ENCODE measurements around the gene ZNF213. TPM values are rescaled to one million over a fixed set of nuclear protein-coding genes. Genes with fewer than 3 reads are reported as not detected.

ZNF213 gene
- total RNA-seq, 2 experiments from 2014 or later = 6.1 to 7.5 TPM

DNA sequence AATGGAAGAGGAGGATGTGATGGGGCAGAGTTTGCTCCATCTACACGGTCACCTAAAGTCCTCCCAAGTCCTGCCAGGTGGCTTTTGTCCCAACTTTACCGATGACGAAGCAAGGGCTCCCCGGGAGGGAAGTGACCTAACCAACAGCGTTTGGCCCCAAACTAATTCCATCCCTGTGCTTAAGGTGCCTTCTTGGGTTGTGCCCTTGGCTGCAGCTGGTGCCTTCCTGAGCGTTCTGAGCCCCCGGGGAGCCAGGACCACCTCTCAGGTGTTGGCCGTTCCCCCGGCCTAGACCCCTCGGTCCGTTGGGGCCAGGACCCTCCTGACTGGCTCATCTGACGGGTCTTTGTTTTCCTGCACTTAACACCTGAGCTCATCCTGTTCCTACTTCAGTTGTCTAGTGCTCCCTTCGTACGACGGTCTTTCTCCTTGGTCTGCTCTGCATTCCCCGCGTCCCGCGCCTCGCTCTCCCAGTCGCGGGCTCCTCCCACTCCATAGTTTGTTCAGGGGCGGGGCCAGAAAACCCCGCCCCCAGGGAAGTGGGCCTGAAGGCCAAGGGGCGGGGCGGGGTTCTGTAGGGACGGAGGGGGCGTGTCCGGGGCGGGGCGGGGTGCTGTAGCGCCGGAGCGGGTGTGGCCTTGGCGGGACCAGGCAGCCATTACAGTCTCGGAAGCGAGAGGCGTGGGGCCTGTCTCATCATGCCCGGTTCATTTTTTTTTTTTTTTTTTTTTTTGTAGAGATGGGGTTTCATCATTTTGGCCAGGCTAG lies 34.9 kb upstream of the ZNF213 start:
- intact Hi-C loops (cut with micrococcal nuclease) = no loop called here
- ChIA-PET POLR2A (interaction anchor here (1.0 to 3.7 kb wide), 9 partner anchors 14 to 72 kb away, joined by 3 to 21 read pairs (median 4); partner anchors contain the start of gene ZNF213), CTCF (interaction anchor here (0.9 to 23.9 kb wide), 8 partner anchors 9 to 68 kb away, joined by 3 to 376 read pairs (median 12); partner anchors contain the start of gene ZNF213)
- Mint-ChIP-seq H3K9me3 (no peaks in the 10 kb centered on the region), H3K27me3 (no peaks in the 10 kb centered on the region), H3K4me3 (peak overlapping the region; percentile 62), H3K4me1 (ENCODE audit: low read depth) (peaks cover 31% of the 10 kb centered on the region), H3K36me3 (ENCODE audit: low read depth) (no peaks in the 10 kb centered on the region), H3K27ac (peak overlapping the region; percentile 83)
- ATAC-seq = peak; percentile 92
- TF ChIP-seq, protein P1, sequence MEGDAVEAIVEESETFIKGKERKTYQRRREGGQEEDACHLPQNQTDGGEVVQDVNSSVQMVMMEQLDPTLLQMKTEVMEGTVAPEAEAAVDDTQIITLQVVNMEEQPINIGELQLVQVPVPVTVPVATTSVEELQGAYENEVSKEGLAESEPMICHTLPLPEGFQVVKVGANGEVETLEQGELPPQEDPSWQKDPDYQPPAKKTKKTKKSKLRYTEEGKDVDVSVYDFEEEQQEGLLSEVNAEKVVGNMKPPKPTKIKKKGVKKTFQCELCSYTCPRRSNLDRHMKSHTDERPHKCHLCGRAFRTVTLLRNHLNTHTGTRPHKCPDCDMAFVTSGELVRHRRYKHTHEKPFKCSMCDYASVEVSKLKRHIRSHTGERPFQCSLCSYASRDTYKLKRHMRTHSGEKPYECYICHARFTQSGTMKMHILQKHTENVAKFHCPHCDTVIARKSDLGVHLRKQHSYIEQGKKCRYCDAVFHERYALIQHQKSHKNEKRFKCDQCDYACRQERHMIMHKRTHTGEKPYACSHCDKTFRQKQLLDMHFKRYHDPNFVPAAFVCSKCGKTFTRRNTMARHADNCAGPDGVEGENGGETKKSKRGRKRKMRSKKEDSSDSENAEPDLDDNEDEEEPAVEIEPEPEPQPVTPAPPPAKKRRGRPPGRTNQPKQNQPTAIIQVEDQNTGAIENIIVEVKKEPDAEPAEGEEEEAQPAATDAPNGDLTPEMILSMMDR (IDR thresholded peaks at IDR 0.05) = no peak
- DNase-seq = peak; percentile 98

DNA sequence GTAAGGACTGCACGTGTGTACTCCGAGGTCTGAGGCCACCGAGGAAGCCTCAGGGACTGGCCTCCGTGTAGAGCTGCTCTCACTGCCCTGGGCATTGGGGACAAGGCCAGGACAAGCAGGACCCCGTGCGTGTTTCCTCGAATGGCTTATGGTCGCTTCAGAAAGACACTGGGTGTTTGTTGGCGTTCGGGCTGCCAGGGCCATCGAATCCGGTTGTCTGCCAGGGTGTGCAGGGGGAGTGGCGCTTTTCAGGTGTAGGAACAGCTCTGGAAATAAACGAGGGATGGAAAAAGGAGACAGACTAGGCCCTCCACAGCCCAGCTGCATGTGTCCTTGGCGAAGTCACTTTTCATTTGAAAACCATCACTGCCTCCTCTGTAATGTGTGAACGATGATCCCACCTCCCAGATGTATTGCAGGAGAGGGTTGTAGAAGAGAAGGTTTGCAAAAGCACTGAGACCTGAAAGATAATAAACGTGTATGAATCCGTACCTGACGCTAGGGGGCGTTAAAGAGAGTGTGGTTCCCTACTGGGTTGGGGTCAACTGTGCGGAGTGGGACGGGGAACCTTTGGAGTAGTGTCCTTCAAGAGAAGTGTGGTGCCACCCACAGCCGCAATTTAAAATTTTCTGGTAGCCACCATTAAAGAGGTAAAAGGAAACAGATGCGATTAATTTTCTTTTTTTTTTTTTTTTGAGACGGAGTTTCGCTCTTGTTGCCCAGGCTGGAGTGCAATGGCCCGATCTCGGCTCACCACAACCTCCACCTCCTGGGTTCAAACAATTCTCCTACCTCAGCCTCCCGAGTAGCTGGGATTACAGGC lies 33.6 kb upstream of the ZNF213 start:
- H3K36me3 Mint-ChIP-seq (ENCODE audit: low read depth) = no peaks in the 10 kb centered on the region
- H3K27me3 Mint-ChIP-seq = no peaks in the 10 kb centered on the region
- intact Hi-C loops (cut with micrococcal nuclease) = no loop called here
- TF ChIP-seq, protein P1 (IDR thresholded peaks at IDR 0.05) = peak; percentile 91
- DNase-seq = peak; percentile 61
- H3K4me3 Mint-ChIP-seq = peak overlapping the region; percentile 68
- ChIA-PET POLR2A (interaction anchor here (0.8 to 2.0 kb wide), 10 partner anchors 8 to 57 kb away, joined by 3 to 7 read pairs (median 3); no protein-coding TSS in a partner anchor), CTCF (interaction anchor here (0.7 to 23.9 kb wide), 15 partner anchors 7 to 73 kb away, joined by 3 to 376 read pairs (median 3); partner anchors contain the start of gene ZNF213)
- no peaks in the 10 kb centered on the region for H3K9me3 Mint-ChIP-seq
- H3K4me1 Mint-ChIP-seq (ENCODE audit: low read depth) = peaks cover 27% of the 10 kb centered on the region
- ATAC-seq = peak; percentile 19
- peak overlapping the region; percentile 84 for H3K27ac Mint-ChIP-seq

DNA sequence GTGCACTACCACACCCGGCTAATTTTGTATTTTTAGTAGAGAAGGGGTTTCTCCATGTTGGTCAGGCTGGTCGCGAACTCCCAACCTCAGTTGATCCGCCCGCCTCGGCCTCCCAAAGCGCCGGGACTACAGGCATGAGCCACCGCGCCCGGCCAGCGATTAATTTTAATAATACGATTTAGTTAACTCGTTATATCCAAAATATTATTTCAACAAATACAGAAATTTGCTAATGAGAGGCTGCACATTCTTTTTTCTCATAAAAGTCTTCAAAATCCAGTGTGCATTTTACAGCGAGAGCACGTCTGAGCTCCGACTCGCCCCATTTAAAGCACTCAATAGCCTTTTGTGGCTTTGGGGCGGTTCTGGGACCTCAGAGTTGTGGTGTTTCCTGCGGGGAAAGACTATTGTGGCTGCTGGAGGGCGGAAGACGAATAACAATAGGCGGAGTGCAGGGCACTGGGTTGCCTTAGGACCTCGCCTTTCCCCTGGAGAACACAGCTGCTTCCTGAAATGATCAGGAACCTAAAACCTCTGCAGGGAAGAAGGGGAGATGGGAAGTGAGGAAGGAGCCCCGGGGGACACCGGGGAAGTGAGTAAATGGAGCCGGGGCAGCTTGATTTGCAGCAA lies 32.9 kb upstream of the ZNF213 start:
- H3K27ac Mint-ChIP-seq = peak overlapping the region; percentile 84
- H3K36me3 Mint-ChIP-seq (ENCODE audit: low read depth) = no peaks in the 10 kb centered on the region
- peaks cover 25% of the 10 kb centered on the region for H3K4me1 Mint-ChIP-seq (ENCODE audit: low read depth)
- H3K4me3 Mint-ChIP-seq = peak overlapping the region; percentile 68
- ATAC-seq = no peak
- DNase-seq = no peak
- intact Hi-C loops (cut with micrococcal nuclease) = no loop called here
- CTCF ChIA-PET = interaction anchor here (0.6 to 23.9 kb wide), 11 partner anchors 8 to 74 kb away, joined by 3 to 376 read pairs (median 3); partner anchors contain the start of gene ZNF213
- POLR2A ChIA-PET = interaction anchor here (0.7 to 1.8 kb wide), 7 partner anchors 9 to 49 kb away, joined by 3 to 5 read pairs (median 3); no protein-coding TSS in a partner anchor
- TF ChIP-seq, protein P1 (IDR thresholded peaks at IDR 0.05) = no peak
- no peaks in the 10 kb centered on the region for H3K9me3 Mint-ChIP-seq
- no peaks in the 10 kb centered on the region for H3K27me3 Mint-ChIP-seq

DNA sequence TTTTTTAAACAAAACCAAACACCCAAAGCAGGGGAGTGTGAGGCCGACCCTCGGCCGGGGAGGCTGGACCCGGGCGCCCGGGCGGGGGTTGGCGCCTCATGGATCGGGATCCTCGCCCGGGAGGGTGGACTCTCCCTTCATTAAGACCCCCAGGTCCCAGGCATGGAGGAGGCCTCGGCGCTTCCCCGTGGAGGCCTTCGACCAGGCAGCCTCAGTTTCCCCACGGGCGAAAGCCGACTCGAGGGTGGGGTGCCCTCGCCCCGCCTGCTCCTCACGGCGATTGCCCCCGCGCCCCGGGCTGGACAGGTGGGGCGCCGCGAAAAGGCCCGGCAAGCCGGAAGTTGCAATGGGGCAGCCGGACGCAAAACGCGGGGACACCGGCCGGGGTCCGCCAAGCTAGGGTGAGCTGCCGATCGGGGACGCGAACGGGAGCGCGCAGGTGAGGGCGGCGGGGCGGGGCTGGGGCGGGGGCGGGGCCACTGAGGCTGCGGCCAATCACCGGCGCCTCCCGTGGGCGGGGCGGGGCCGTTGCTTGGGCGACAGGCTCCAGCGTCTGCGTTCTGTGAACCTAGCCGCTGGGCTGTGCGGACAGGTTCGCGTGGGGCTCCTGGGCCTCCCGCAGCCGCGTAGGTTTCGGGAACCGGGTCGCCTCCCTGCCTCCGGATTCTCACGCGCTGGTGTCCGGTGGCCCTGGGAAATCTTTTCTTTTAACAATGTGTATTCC lies 28.5 kb upstream of the ZNF213 start:
- CTCF ChIA-PET = interaction anchor here (1.1 to 23.9 kb wide), 5 partner anchors 24 to 60 kb away, joined by 3 to 376 read pairs (median 4); partner anchors contain the start of gene ZNF213
- intact Hi-C loops (cut with micrococcal nuclease) = loop anchor here (5.0 kb wide), 1 partner anchor 51 kb away; no protein-coding TSS in a partner anchor

More for the DNA sequence above, 28.5 kb upstream of the ZNF213 start:
- Mint-ChIP-seq H3K9me3 (no peaks in the 10 kb centered on the region), H3K4me1 (ENCODE audit: low read depth) (peaks cover 13% of the 10 kb centered on the region), H3K4me3 (peak overlapping the region; percentile 79), H3K27ac (peak overlapping the region; percentile 92), H3K27me3 (no peaks in the 10 kb centered on the region), H3K36me3 (ENCODE audit: low read depth) (no peaks in the 10 kb centered on the region)
- ATAC-seq (peak; percentile 96), DNase-seq (peak; percentile 96)
- TF ChIP-seq, protein P1 (IDR thresholded peaks at IDR 0.05) = no peak
- POLR2A ChIA-PET = interaction anchor here (0.9 to 1.2 kb wide), 3 partner anchors 11 to 29 kb away, joined by 3 to 5 read pairs (median 4); no protein-coding TSS in a partner anchor

All from activated CD8-positive, alpha-beta T cell treated with anti-CD3 and anti-CD28 coated beads for 36 hours (primary cell).